DMS153 treated with DMSO at 0.1 percent for 48 hours (cell line): ENCODE measurements around the gene LAPTM5.

ENCODE experiments used
- DNase-seq: peaks from one replicate; lab custom pipeline; 2025; ENCODE audit not compliant: unreplicated experiment; lab: John Stamatoyannopoulos, UW

The LAPTM5 gene

GRCh38 chr1:30744060-30744756 lies 13.4 kb downstream of the LAPTM5 start:
- DNase-seq = no peak

GRCh38 chr1:30743584-30744059 lies 14.0 kb downstream of the LAPTM5 start:
- DNase-seq = peak; percentile 56

- no peak for DNase-seq
Measured at GRCh38 chr1:30742963-30743559, 14.5 kb downstream of the LAPTM5 start.

GRCh38 chr1:30742300-30742962 lies 15.1 kb downstream of the LAPTM5 start:
- no peak for DNase-seq

GRCh38 chr1:30741239-30741894 lies 16.2 kb downstream of the LAPTM5 start:
- DNase-seq = no peak

- no peak for DNase-seq
Measured at GRCh38 chr1:30740251-30741238, 17.0 kb downstream of the LAPTM5 start.

- DNase-seq = no peak
Measured at GRCh38 chr1:30739601-30740000, 18.0 kb downstream of the LAPTM5 start.

GRCh38 chr1:30738715-30739559 lies 18.6 kb downstream of the LAPTM5 start:
- no peak for DNase-seq

- DNase-seq = no peak
Measured at GRCh38 chr1:30738040-30738714, 19.4 kb downstream of the LAPTM5 start.

GRCh38 chr1:30737357-30738039 lies 20.1 kb downstream of the LAPTM5 start:
- DNase-seq = no peak

GRCh38 chr1:30735668-30736498 lies 21.7 kb downstream of the LAPTM5 start:
- DNase-seq = no peak

GRCh38 chr1:30735124-30735523 lies 22.4 kb downstream of the LAPTM5 start:
- no peak for DNase-seq

GRCh38 chr1:30734580-30734979 lies 23.0 kb downstream of the LAPTM5 start:
- no peak for DNase-seq

GRCh38 chr1:30734106-30734505 lies 23.5 kb downstream of the LAPTM5 start:
- DNase-seq = no peak

- DNase-seq = no peak
Measured at GRCh38 chr1:30733493-30733892, 24.1 kb downstream of the LAPTM5 start.

- no peak for DNase-seq
Measured at GRCh38 chr1:30732277-30732996, 25.1 kb downstream of the LAPTM5 start.

- DNase-seq = no peak
Measured at GRCh38 chr1:30731806-30732276, 25.7 kb downstream of the LAPTM5 start.
